GM18520 (cell line): ENCODE data around the gene OR10A3.

Experiments used
- ATAC-seq: cut with Tn5 transposase; IDR thresholded peaks from one replicate; pipeline ENCODE4 v1.9.1; 2021; ENCODE audit not compliant: unreplicated experiment

OR10A3 gene

DNA sequence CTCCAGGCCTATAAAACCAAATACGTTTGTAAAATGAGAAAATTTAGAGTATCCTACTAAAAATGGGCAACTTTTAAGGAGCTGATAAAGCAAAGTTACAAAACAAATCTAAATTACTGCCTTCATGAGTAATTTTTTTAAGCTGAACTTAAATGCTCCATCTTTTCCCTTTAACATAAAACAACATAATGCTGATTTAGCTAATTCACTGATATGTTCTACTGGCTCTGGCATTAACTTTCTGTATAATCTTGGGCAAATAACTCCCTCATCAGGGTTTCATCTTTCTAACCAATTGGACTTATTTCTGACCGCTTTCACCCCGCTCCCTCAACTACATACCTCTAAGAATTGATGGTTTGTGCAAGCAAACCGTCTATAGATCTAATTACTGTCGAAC lies 362 bp downstream of the OR10A3 start:
- no peak for ATAC-seq

DNA sequence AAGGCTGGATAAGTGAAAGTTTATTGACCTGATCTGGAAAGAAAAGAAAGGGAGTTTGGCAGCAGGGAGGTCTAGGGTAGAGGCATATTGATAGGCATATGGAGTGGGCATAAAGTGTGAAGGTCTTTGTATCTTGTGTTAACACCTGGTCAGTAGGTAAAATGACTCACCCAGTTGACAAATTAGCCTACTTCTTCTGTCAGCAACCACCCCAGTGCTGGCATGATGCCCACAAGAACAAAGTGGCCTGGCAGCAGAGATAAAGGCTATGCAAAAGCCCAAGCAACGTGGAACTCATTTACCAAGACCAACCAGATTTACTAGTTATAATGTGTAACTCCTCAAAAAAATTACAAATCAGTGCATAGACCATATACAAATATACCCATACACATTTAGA lies 4.9 kb downstream of the OR10A3 start:
- ATAC-seq, result no peak

DNA sequence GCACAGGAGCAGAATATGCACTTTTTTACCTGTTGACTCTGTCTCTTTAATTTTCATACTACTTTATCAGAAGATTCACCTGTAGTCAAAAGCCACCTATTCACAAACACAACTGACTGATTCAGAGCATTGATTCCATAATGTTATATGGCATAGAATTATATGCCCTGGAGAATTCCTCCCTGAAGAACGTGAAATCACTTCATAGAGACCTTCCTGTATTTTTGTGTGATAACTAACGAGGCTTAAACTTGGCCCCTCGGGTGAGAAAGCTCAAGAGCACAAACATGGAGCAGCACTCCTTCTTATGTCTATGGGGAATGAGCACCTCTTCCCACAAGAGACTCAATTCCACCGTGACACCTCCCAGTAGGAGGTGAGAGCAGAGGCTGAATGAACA lies 10.3 kb downstream of the OR10A3 start, which contains the start of gene OR10A6:
Gene OR10A6, minus strand, starts transcription at position 101 of the 400 bp plus-strand sequence. CDS start 2,606 bp downstream, outside the sequence.
- no peak for ATAC-seq

DNA sequence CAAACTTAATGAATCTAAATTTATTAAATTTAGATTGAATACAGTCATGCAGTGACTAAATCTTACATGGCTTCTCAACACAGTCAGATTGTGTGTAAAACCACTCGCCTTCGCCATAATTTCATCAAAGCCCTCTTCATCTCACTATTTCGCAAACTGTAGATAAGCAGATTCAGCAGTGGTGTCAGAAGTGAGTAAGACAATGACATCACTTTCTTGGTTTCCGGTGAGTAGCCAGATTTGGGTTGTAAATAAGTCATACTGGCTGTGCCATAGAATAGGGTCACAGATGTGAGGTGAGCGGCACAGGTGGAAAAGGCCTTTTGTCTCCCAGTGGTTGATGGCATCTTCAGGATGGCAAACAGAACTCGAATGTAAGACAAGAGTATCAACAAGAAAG lies 13.9 kb downstream of the OR10A3 start:
- no peak for ATAC-seq

DNA sequence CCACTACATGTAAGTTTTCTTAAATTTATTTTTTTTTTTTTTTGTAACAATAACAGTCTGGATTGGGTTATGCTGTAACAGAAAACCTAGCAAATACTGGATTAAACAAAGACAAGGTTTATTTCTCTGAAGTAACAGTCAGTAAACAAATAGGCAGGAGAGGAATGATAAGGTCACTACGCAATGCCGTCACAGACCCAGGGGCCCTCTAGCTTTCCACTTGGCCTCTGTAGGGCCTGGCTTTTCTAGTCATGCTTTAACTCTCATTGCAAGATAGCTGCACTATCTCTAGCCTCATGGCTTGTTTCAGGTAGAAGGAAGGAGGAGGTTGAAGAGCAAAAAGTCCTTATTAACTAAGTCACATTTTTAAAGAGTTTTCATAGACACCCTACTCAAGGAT lies 17.0 kb downstream of the OR10A3 start:
- ATAC-seq, result no peak

DNA sequence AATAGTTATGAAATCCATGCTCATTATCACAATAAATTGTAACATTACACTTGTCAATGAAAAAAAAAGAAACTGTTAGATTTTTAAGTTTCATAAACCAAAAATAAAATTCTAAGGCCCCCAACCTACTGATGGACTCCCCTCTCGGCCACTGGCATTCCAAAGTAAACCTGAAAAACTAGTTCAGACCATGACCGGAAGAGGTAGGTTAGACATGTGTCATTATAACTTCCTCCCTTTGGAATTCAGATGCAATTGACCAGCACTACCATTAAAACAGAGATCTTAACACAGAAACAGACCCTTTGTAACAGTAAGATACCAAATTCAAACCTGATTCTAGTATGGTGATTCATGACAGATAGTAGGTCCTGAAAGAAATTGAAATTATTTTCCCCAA lies 23.4 kb downstream of the OR10A3 start:
- no peak for ATAC-seq

DNA sequence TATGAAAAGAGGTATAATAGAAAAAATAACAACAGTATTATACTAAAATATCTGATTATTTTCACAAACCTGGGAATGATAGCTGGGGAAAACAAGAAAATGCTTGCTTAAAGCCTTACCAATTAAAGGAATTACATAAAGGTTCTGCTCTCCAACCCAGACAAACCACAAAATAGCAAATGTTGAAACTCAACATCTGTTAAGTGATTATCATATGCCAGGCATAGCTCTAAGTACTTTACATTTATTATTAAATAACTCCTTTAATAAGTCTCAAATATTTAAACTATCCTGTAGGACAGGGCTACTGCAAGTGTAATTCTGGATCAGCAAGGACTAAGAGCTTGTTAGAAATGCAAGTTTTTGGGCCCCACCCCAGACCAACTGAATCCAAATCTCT lies 30.5 kb downstream of the OR10A3 start:
- ATAC-seq, result no peak

DNA sequence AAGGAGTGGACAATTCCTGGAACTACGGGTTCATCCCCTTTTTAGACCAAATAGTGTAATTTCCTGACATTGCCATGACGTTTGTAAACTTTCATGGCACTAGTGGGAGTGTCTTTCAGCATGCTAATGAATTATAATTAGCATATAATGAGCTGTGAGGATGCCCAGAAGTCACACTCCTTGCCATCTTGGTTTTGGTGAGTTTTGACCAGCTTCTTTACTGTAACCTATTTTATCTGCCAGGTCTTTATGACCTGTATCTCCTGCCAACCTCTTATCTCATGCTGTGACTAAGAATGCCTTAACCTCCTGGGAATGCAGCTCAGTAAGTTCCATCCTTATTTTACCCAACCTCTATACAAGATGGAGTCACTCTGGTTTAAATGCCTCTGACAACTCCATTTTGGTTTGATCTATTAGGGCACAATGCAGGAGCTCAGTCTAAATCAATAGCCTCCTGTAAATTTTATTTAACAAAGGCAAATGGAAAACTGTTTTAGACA lies 31.2 kb downstream of the OR10A3 start:
- ATAC-seq, result no peak

DNA sequence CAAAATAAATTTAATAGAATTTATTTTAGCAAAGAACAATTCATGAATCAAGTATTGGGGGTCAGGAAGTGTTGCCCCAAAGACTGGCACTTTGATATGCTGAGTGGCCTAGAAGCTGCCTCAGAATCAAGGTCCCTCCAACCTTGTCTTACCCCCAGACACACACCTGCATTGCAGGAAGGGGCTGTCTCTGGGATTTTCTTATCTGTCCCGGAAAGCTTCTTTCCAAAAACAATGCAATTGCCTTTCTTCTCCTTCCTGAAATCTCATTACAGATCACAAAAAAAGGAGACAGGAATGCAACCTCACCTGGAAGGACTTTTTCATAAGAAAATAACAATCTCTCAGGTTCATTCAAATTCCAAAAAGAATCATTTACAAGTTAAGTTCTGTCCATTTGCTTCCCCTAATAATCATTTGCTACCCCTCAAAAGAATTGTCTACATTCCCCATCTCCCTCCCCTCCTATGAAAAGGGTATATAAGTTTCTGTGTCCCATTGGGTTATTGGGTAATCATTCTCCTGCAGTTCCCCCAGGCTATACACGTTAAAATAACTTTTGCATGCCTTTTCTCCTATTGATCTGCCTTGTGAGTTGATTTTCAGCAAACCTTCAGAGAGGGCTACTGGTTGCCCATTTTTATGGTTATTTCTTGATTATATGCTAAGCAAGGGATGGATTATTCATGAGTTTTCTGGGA lies 31.8 kb downstream of the OR10A3 start:
- no peak for ATAC-seq

DNA sequence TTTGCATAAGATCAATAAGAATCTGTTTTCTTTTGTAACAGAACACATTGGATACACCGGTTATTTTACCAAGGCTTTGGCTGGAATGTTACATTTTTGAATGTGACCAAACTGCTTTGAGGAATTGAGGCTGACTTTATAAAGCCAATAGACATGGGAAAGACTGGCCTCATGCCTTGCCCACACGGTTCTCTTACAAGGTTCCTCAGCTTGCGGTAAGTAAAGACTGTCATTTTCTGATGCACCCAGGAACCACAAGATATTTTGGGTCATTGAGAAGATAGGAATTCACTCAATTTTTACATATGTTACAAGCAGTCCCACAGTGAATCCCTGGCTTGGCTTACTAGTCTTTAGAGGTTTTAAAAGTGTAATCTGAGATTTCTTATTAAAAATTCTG lies 34.4 kb downstream of the OR10A3 start:
- ATAC-seq, result no peak

DNA sequence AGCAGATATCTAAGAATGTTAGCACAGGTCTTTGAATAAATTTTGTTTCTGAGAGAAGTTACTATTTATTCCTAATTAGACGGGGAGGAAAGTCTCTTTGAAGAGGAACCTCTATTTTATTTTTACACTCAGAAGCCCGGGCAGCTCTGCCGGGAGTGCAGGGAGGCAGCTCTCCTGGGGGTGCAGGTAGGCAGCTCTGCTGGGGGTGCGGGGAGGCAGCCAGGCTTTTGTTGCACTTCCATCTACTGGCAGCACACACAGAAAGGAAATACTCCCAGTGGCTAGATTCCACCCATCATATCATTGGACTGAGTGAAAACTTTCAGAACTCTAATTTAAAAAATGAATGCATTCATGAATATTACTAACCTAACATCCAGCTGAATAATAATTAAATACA lies 35.0 kb downstream of the OR10A3 start:
- ATAC-seq, result no peak

DNA sequence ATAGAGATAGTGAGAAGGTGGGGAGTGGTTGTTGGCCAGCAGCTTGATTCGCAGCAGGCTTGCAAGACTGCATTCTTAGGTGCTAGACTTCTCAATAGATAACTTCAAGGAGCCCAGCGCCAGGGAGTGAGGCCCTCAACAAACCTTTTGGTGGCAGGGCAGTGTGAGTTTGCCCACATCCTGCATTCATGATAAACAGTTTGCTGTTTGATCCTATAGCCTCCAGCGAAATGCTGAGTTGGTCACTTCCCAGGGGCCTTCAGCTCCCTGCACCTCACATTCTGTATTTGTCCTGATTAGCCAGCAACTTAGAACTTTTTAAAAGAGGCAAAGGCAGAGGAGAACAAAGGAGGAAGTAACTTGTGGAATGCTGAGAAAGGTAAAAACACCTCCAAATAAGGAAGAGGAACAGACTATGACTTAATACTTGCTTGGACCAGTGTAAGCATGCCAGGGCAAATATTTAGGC lies 35.5 kb downstream of the OR10A3 start:
- no peak for ATAC-seq

DNA sequence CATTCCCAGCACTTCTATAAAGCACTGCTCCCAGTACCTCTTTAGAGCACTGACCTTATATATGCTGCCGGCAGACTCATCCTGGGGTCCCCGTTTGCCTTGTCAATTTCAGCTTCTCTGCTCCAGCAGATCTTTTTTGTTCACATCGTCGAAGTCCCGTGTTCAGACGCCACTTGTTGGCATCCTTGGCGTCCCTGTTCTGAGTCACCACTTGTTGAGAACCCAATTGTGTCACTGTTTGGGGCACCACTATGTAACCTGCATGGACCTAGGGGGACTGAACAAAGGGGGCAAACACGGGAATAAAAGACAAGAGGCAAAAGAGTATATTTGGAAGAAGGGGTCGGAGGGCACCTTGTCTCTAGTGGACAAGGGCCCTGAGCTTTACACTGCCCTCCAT lies 36.0 kb downstream of the OR10A3 start:
- ATAC-seq, result no peak

DNA sequence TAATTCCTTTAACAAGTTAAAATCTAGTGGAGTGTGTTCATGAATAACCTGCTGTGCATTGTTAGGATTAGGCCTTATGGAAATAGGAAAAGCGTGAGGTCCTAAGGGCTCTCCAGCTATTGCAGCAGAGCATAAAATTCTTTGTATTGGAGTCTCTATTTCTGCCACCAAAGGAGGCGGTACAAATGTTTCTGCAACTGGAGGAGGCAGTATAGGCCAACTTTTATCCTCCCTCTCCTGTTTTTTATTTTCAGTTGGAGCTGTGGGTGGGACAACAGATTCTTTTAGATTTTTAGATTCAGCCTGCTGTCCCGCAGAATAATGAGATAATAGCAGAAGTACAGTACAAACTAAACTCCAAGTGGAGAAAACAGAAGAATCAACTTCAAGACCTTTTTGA lies 36.6 kb downstream of the OR10A3 start:
- ATAC-seq, result no peak

DNA sequence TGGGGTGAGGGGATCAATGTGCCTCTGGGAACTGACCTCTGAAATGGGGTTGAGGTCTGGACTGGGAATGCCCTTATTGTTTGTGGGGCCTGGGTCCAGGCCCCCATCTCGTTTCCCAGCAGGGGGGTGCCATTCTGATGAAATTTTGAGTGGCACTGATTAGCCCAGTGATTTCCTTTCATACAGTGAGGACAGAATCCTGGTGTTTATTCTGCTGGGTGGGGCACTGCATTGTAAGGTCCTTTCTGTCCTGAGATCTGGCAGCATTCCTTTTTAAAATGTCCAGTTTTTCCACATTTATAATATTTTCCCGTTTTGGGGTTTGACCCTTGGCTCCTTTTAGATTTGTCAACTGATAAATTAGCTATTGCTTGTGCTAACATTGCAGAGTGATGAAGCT lies 37.6 kb downstream of the OR10A3 start:
- ATAC-seq, result no peak

DNA sequence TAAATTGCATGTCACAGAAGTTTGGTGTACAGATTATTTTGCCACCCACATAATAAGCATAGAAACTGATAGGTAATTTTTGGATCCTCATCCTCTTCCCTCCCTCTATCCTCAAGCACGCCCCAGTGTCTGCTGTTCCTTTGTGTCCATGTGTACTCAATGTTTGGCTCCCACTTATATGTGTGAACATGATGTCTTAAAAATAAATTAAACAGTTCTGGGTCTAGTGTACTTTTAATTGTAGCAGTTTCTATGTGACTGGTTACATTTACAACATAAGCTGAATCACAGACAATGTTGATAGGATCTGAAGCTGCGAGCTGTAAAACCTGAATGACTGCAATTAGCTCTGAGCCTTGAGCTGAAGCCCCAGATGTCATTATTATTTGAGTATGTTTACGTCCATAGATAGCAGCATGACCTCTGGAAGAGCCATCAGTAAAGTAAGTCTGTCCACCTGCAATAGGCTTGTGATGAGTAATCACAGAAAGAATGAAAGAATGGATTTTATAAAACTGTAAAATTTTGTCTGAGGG lies 40.1 kb downstream of the OR10A3 start:
- no peak for ATAC-seq

DNA sequence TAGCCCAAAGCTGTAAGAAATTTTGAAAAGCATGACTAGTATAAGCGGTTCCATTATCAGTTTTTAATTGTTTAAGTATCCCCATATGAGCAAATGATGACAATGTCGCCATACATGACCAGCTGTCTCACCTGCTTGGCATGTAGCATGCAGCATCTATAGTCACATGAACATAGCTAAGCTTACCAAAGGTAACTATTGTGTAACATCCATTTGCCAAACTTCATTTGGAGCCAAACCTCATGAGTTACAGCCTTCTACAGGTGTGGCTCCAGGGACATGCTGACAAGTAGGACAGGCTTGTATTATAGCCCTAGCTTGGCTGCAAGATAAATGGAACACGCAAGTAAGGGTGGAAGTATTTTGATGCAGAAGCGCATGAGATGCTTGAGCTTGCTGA lies 40.8 kb downstream of the OR10A3 start:
- no peak for ATAC-seq

DNA sequence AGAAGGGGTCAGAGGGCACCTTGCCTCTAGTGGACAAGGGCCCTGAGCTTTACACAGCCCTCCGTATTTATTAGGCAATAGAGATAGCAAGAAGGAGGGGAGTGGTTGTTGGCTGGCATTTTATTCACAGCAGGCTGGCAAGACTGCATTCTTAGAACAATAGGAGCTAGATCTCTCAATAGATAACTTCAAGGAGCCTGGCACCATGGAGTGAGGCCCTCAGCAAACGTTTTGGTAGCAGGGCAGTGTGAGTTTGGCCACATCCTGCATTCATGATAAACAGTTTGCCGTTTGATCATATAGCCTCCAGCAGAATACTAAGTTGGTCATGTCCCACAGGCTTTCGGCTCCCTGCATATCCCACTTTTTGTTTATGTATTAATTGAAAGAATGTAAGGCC lies 42.1 kb downstream of the OR10A3 start:
- ATAC-seq, result no peak

DNA sequence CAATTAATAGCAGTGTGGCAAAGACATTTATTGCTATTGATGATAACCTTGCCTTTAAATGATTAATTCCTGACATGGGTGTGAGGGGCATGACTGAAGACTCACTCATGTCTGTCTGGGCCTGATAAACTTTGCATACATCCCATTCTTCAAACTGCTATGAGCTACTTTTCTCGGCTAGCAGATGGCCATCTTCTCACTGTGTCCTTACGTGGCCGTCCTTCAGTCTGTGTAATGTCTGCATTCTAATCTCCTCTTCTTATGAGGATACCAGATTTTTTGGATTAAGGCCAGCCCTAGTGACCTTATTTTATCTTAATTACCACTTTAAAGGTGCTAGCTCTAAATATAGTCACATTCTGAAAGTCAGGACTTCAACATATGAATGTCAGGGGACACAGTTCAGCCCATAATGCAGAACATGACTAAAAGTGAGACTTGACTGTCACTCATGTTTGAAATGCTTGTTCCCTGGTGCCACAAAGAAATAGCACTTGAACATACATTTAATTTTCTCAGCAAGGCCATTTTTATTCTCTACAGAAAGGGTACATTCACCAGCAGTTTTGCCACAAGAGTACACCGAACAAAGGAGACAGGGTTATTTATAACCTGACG lies 42.7 kb downstream of the OR10A3 start:
- no peak for ATAC-seq

DNA sequence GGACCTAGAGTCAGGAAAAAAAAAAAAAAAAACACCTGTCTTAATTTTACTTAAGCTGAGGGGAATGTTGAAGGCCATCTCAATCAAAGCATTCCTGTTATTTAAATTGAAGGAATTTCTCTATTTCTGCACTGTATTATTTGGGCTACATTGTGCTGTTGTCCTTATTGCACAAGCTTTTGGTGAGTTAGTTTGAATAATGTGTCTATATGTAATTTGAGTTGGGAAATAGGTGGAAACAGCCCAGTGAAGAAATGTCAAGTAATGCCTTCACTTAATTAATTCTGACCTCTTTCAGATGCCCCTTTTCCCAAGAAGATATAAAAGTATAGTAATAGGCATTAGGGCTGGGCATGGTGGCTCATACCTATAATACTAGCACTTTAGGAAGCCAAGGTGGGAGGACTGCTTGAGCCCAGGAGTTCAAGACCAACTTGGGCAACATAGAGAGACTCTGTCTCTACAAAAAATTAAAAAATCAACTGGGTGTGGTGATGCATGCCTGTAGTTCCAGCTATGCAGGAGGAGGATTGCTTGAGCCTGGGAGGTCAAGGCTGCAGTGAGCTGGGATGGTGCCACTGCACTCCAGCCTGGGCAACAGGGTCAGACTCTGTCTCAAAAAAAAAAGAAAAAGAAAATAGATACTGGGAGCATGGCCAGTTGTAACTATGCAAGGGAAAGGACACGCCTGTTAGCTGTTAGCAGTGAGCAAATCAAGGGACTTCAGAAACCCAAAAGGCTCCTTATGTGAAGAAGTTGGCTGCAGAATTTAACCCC lies 45.3 kb downstream of the OR10A3 start:
- ATAC-seq, result no peak

DNA sequence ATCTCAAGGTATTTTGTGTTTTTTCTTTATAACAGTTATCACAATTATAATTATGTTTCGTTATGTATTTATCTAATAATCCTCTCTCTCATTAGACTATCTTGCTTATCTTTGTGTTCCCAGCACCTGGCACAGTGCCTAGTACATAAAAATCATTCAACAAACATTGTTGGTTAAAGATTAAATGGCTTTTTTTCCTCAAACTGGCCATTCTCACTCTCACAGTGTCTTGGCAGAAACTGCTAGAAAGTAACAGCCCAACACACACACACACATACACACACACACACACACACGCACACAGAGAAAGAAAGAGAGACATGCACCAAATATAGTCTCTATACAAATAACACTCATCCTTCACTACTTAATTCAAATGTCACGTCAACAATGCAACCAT lies 47.3 kb downstream of the OR10A3 start:
- no peak for ATAC-seq

DNA sequence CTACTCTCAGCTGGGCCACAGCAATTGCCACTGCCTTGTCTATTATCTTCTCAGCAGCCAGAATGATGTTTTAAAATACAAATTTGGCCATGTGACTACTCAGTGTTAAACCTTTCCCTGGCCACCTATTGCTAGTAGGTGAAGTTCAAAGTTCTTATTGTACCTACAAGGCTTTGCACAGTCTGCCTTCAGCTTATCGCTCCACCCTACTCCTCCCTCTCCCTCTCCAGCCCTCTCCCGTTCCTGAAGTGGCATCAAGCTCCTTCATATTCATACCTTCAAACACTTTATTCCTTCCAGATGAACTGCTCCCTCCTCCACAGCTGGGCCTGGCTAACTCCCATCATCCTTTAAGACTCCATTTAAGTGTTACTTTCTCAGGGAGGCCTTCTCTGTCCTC lies 47.7 kb downstream of the OR10A3 start:
- no peak for ATAC-seq
